Liver (tissue), 9 donors: ENCODE results near the gene AP1M1. TPM values are rescaled to one million over a fixed set of nuclear protein-coding genes. Genes with fewer than 3 reads are reported as not detected.

Experiments
- DNase-seq: peaks from one replicate; pipeline ENCODE4 v3.0.0-alpha.2; 2017; ENCODE audit warnings: low spot score
- H3K27ac ChIP-seq, 2 donors: one replicate each; pipeline ENCODE4 v1.7.0; 2013; ENCODE audit warnings: inconsistent platforms in 2 of 2, low read length in 2 of 2, control low read depth in 1 of 2, low read depth in 1 of 2, mild to moderate bottlenecking in 1 of 2
- H3K27me3 ChIP-seq, 4 donors: one replicate each; pipeline versions ENCODE4 v1.6.1 to v1.7.0; 2013; ENCODE audit warnings: low read length in 3 of 4, inconsistent platforms in 1 of 4, mild to moderate bottlenecking in 1 of 4, moderate library complexity in 1 of 4; ENCODE audit not compliant: control insufficient read depth in 4 of 4, insufficient read depth in 4 of 4
- H3K36me3 ChIP-seq, 4 donors: one replicate each; pipeline versions ENCODE4 v1.6.1 to v1.7.0; 2013; ENCODE audit warnings: low read length in 3 of 4, mild to moderate bottlenecking in 3 of 4, low read depth in 1 of 4, moderate library complexity in 1 of 4; ENCODE audit not compliant: control insufficient read depth in 4 of 4, insufficient read depth in 3 of 4
- H3K4me1 ChIP-seq, 4 donors: one replicate each; pipeline versions ENCODE4 v1.6.1 to v1.7.0; 2013; ENCODE audit warnings: low read length in 3 of 4, mild to moderate bottlenecking in 3 of 4, moderate library complexity in 1 of 4; ENCODE audit not compliant: control insufficient read depth in 4 of 4, insufficient read depth in 4 of 4
- H3K4me3 ChIP-seq, 3 donors: one replicate each; pipeline versions ENCODE4 v1.6.1 to v1.7.0; 2013; ENCODE audit warnings: low read length in 3 of 3, control low read depth in 1 of 3, low read depth in 1 of 3, mild to moderate bottlenecking in 1 of 3
- H3K9ac ChIP-seq, 2 donors: one replicate each; pipeline ENCODE4 v1.7.0; 2013; ENCODE audit warnings: low read length in 2 of 2, mild to moderate bottlenecking in 2 of 2, moderate library complexity in 2 of 2, control low read depth in 1 of 2, low read depth in 1 of 2
- H3K9me3 ChIP-seq, 4 donors: one replicate each; pipeline versions ENCODE4 v1.6.1 to v1.7.0; 2013; ENCODE audit warnings: low read length in 3 of 4; ENCODE audit not compliant: control insufficient read depth in 4 of 4
- ATF3 ChIP-seq: IDR thresholded peaks from 2 replicates; pipeline ENCODE4 v1.6.1; 2016; ENCODE audit warnings: antibody characterized with exemption
- CTCF ChIP-seq: fragments of 150-350 bp; IDR thresholded peaks from 2 replicates; pipeline ENCODE4 v1.5.1; 2017; ENCODE audit warnings: improper control_type of control experiment, low read depth, low read length; ENCODE audit not compliant: missing input control
- EGR1 ChIP-seq, 2 donors: IDR thresholded peaks; 2 replicates each; pipeline ENCODE4 v1.6.1; 2016 to 2018; ENCODE audit warnings: antibody characterized with exemption in 2 of 2, low read depth in 2 of 2
- FOXA1 ChIP-seq: IDR thresholded peaks from 2 replicates; pipeline ENCODE4 v1.6.1; 2016; ENCODE audit warnings: antibody characterized with exemption
- FOXA2 ChIP-seq: IDR thresholded peaks from 2 replicates; pipeline ENCODE4 v1.6.1; 2016; ENCODE audit warnings: antibody characterized with exemption
- GABPA ChIP-seq, 2 donors: IDR thresholded peaks in 1 of 2; conservative IDR thresholded peaks in 1 of 2; 2 replicates each; pipeline ENCODE4 v1.6.1; 2016; ENCODE audit warnings: antibody characterized with exemption in 2 of 2, mild to moderate bottlenecking in 1 of 2, moderate library complexity in 1 of 2
- HNF4G ChIP-seq: IDR thresholded peaks from 2 replicates; pipeline ENCODE4 v1.6.1; 2016; ENCODE audit warnings: antibody characterized with exemption
- JUND ChIP-seq, 2 donors: IDR thresholded peaks; 2 replicates each; pipeline ENCODE4 v1.6.1; 2016; ENCODE audit warnings: antibody characterized with exemption in 2 of 2
- MAX ChIP-seq: IDR thresholded peaks from 2 replicates; pipeline ENCODE4 v1.6.1; 2016; ENCODE audit warnings: antibody characterized with exemption
- RAD21 ChIP-seq, 2 donors: IDR thresholded peaks; 2 replicates each; pipeline ENCODE4 v1.6.1; 2016; ENCODE audit warnings: antibody characterized with exemption in 2 of 2, mild to moderate bottlenecking in 2 of 2
- REST ChIP-seq: IDR thresholded peaks from 2 replicates; pipeline ENCODE4 v1.6.1; 2016; ENCODE audit warnings: antibody characterized with exemption, mild to moderate bottlenecking
- RXRA ChIP-seq, 2 donors: IDR thresholded peaks; 2 replicates each; pipeline ENCODE4 v1.6.1; 2017 to 2018; ENCODE audit warnings: antibody characterized with exemption in 2 of 2, mild to moderate bottlenecking in 1 of 2
- TAF1 ChIP-seq: conservative IDR thresholded peaks from 2 replicates; pipeline ENCODE4 v1.6.1; 2016; ENCODE audit warnings: antibody characterized with exemption, mild to moderate bottlenecking
- YY1 ChIP-seq: IDR thresholded peaks from 2 replicates; pipeline ENCODE4 v1.6.1; 2016; ENCODE audit warnings: antibody characterized with exemption, mild to moderate bottlenecking
- WGBS: extraction: QIAGEN DNeasy Blood & Tissue Kit; methylation state at CpG from one replicate; pipeline ENCODE4 v1.1.7; 2013; 5-methylcytosine and 5-hydroxymethylcytosine counted together
- polyA plus RNA-seq, 2 donors: library from polyadenylated mRNA; stranded (reverse) in 1 of 2; unstranded in 1 of 2; fragments of 200-250 nt in 1 of 2; fragments of >200 nt in 1 of 2; fragmentation: Nextera tagmentation in 1 of 2; extraction: Ambion mirVana in 1 of 2; gene quantifications; one replicate each; pipeline versions ENCODE4 v1.2.1 to v1.2.3, GENCODE V29; 2013 to 2015
- total RNA-seq, 2 donors: library from RNA; depleted of rRNA; stranded (reverse); fragments of >200 nt; gene quantifications; one replicate each; pipeline ENCODE4 v1.2.3, GENCODE V29; 2014
- donor health status: healthy.
- donor health status: healthy.
- donor health status: healthy.
- donor health status: healthy.
- donor health status: healthy.

Gene AP1M1
- total and polyA plus RNA-seq, 4 donors: 25.4 to 62.2 (median 50.4) TPM

GRCh38 chr19:16170134-16170533 lies 27.6 kb upstream of the AP1M1 start:
- H3K4me1 ChIP-seq: no peaks in the 10 kb centered on the region
- no peaks in the 10 kb centered on the region for H3K27me3 ChIP-seq
- 95% methylated on average over 1 of the region's 1 CpG for WGBS
- H3K36me3 ChIP-seq: no peaks in the 10 kb centered on the region
- TF ChIP-seq REST (no peak), JUND (IDR thresholded peaks at IDR 0.05) (no peak), ATF3 (no peak), MAX (no peak), FOXA1 (no peak), EGR1 (IDR thresholded peaks at IDR 0.05; ENCODE audit: low read depth in 2 of 2) (no peak), RAD21 (IDR thresholded peaks at IDR 0.05) (no peak)
- H3K9ac ChIP-seq: no peak overlapping the region
- H3K9me3 ChIP-seq: no peaks in the 10 kb centered on the region
- no peak overlapping the region for H3K27ac ChIP-seq
- DNase-seq: no peak
- no peak overlapping the region for H3K4me3 ChIP-seq

GRCh38 chr19:16175954-16176353 lies 21.8 kb upstream of the AP1M1 start:
- H3K4me1 ChIP-seq: no peaks in the 10 kb centered on the region
- 81% methylated on average over 2 of the region's 2 CpGs for WGBS
- no peak for DNase-seq

More at GRCh38 chr19:16175954-16176353, 21.8 kb upstream of the AP1M1 start:
- no peak overlapping the region for H3K27ac ChIP-seq
- H3K36me3 ChIP-seq: no peaks in the 10 kb centered on the region
- TF ChIP-seq ATF3: no peak
- no peak for TF ChIP-seq GABPA (IDR thresholded peaks at IDR 0.05 in 1 of 2, conservative IDR thresholded peaks at IDR 0.05 in 1 of 2)
- no peak for TF ChIP-seq REST
- TF ChIP-seq YY1: no peak
- no peak for TF ChIP-seq CTCF
- TF ChIP-seq TAF1: no peak
- no peak for TF ChIP-seq MAX
- no peak for TF ChIP-seq RAD21 (IDR thresholded peaks at IDR 0.05)
- no peak for TF ChIP-seq HNF4G
- TF ChIP-seq FOXA1: no peak
- TF ChIP-seq JUND (IDR thresholded peaks at IDR 0.05): no peak
- no peak for TF ChIP-seq RXRA (IDR thresholded peaks at IDR 0.05)
- no peak for TF ChIP-seq FOXA2
- H3K4me3 ChIP-seq: no peak overlapping the region
- no peaks in the 10 kb centered on the region for H3K9me3 ChIP-seq
- no peaks in the 10 kb centered on the region for H3K27me3 ChIP-seq
- H3K9ac ChIP-seq: no peak overlapping the region
